ENCODE measurements around the gene MUTYH. TPM values are rescaled to one million over a fixed set of nuclear protein-coding genes. Genes with fewer than 3 reads are reported as not detected.
A peak's percentile ranks its signal among the peaks of the same experiment; 100 is the strongest.
"Not testable (repeated sequence)": the region's sequence is repeated elsewhere in the genome, so short reads cannot be mapped to it uniquely, and the experiment has no call there.

The MUTYH gene
- total RNA-seq, 2 experiments from 2014 or later: 49.2 to 51.8 TPM

DNA sequence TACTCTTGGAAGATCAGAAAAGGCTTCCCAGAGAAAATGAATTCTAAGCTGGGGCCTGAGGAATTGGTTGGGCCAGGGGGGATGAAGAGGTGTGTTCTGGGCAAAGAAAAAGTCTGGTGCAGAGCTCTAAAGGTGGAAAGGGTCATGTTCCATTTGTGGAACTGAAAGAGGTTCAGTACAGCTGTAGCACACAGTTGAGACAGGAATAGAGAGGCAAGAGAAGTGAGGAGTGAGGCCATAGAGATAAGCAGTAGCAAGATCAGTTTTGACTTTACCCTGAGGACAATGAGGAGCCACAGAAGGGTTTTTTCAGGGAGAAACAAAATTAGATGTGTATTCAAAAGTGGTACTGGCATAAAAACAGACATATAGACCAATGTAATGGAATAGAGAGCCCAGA lies 30.3 kb upstream of the MUTYH start:
- Mint-ChIP-seq H3K36me3 (no peaks in the 10 kb centered on the region), H3K27me3 (no peaks in the 10 kb centered on the region), H3K4me3 (no peak overlapping the region), H3K4me1 (ENCODE audit: low read depth) (peaks cover 2% of the 10 kb centered on the region), H3K9me3 (no peaks in the 10 kb centered on the region), H3K27ac (no peak overlapping the region)
- ChIA-PET CTCF (interaction anchor here (0.8 to 1.4 kb wide), 3 partner anchors 10 to 125 kb away, joined by 3 to 8 read pairs (median 4); no protein-coding TSS in a partner anchor), POLR2A (no interaction called here)
- intact Hi-C loops (cut with micrococcal nuclease): no loop called here
- no peak for DNase-seq

DNA sequence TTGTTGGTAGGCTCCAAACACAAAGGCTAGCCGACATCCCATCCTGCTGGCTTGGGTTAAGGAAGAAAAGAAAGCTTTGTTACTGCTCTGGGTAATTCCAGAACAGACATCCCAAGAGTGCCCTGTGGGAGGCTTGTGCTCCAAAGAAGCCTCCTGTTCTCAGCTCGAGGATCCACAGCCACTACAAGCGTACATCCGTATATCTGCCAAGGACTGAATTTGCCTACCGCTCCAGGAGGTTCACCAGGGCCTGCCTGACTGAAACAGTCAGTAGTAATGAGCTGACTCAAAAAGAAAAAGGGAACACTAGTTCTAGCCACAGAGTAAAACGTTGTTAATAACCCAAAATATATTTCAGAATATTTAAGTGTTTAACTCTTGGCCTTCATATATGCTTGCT lies 24.8 kb upstream of the MUTYH start:
- H3K4me1 Mint-ChIP-seq (ENCODE audit: low read depth): peaks cover 6% of the 10 kb centered on the region
- ChIA-PET CTCF (interaction anchor here (0.6 to 1.7 kb wide), 3 partner anchors 126 to 147 kb away, joined by 3 to 5 read pairs (median 4); partner anchors contain the start of gene TESK2), POLR2A (interaction anchor here (0.6 kb wide), 2 partner anchors 19 to 23 kb away, joined by 3 read pairs; no protein-coding TSS in a partner anchor)
- no peaks in the 10 kb centered on the region for H3K27me3 Mint-ChIP-seq
- DNase-seq: no peak
- H3K27ac Mint-ChIP-seq: no peak overlapping the region
- intact Hi-C loops (cut with micrococcal nuclease): no loop called here
- no peak overlapping the region for H3K4me3 Mint-ChIP-seq
- H3K36me3 Mint-ChIP-seq: no peaks in the 10 kb centered on the region
- no peaks in the 10 kb centered on the region for H3K9me3 Mint-ChIP-seq

DNA sequence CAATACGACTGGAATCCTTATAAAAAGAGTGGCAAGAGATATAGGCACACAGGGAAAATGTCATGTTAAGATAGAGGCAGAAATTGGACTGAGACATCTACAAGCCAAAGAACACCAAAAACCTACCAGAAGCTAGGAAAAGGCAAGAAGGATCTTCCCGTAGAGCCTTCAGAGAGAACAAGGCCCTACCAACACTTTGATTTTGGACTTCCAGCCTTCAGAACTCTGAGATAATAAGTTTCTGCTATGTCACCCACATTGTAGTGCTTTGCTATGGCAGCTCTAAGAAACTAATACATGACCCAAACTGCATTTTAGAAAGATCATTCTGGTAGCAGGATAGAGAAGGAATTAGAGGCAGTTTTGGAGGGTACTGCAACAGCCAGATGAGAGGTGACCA lies 24.1 kb upstream of the MUTYH start:
- Mint-ChIP-seq H3K27me3 (no peaks in the 10 kb centered on the region), H3K27ac (no peak overlapping the region), H3K4me1 (ENCODE audit: low read depth) (peaks cover 9% of the 10 kb centered on the region), H3K9me3 (no peaks in the 10 kb centered on the region), H3K36me3 (no peaks in the 10 kb centered on the region), H3K4me3 (no peak overlapping the region)
- ChIA-PET POLR2A (no interaction called here), CTCF (interaction anchor here (0.6 to 2.5 kb wide), 2 partner anchors 129 kb away, joined by 5 to 16 read pairs; no protein-coding TSS in a partner anchor)
- intact Hi-C loops (cut with micrococcal nuclease): no loop called here
- DNase-seq: no peak

DNA sequence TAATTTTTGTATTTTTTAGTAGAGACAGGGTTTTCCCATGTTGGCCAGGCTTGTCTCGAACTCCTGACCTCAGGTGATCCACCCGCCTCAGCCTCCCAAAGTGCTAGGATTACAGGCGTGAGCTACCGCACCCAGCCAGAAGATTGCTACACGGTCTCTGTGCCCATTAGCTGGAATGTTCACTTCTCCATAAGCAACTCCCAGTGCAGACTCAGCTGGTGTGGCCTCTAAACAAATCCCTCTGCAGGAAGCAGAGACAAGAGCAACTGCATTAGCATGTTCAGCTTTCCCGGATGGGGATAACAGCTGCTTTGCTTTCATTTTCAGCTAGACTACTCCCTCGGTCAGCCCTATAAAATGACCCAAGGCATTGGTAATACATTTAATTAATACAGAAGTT lies 20.7 kb upstream of the MUTYH start:
- H3K4me3 Mint-ChIP-seq; H3K27me3 Mint-ChIP-seq; H3K27ac Mint-ChIP-seq; H3K36me3 Mint-ChIP-seq; H3K4me1 Mint-ChIP-seq (ENCODE audit: low read depth); H3K9me3 Mint-ChIP-seq; DNase-seq: not testable (repeated sequence)
- ChIA-PET CTCF (interaction anchor here (0.7 to 5.9 kb wide), 9 partner anchors 9 to 375 kb away, joined by 3 to 237 read pairs (median 7); partner anchors contain the start of genes CCDC163, MMACHC and TESK2), POLR2A (interaction anchor here (1.3 to 1.5 kb wide), 2 partner anchors 130 to 160 kb away, joined by 3 read pairs; partner anchors contain the start of genes PRDX1 and TESK2)
- intact Hi-C loops (cut with micrococcal nuclease): loop anchor here (1.0 kb wide), 2 partner anchors 20 to 132 kb away; no protein-coding TSS in a partner anchor

DNA sequence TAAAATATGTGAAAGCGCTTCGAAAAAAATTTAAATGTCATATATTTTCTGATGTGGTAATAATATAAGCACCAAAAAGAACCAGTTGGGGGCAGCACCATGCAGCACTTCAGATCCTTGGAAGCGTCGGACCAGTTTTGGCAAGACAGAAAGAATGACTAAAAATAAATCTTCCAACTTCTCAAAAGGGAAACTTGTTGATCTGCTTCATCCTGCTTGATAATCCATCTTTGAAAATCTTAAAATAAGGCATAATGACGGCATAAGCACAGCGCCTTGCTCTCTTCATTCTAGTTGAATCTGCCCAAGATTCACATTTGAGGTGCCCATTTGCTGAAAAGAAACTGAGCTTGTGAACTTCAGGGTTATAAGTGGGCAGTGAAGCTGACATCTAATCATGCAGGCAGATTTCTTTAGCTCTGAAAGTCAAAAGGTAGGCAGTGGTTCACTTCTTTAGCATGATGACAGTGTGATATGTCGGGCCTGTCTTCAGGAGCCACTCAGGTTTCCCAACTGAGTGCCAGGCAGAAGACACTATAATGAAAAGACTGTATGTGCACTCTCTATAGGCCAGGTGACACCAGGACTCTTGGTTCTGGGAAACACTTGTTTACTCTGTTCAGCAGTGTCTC lies 19.8 kb upstream of the MUTYH start:
- Mint-ChIP-seq H3K36me3 (no peaks in the 10 kb centered on the region), H3K4me1 (ENCODE audit: low read depth) (peaks cover 9% of the 10 kb centered on the region), H3K27ac (no peak overlapping the region), H3K4me3 (no peak overlapping the region), H3K9me3 (no peaks in the 10 kb centered on the region), H3K27me3 (no peaks in the 10 kb centered on the region)
- intact Hi-C loops (cut with micrococcal nuclease): loop anchor here (1.0 to 2.0 kb wide), 3 partner anchors 19 to 211 kb away; no protein-coding TSS in a partner anchor
- CTCF ChIA-PET: interaction anchor here (0.6 to 5.9 kb wide), 18 partner anchors 10 to 642 kb away, joined by 3 to 237 read pairs (median 4); partner anchors contain the start of genes CCDC163, MMACHC and TESK2
- POLR2A ChIA-PET: interaction anchor here (1.5 kb wide), 1 partner anchor 161 kb away, joined by 3 read pairs; the partner anchor contains the start of gene PRDX1
- peak; percentile 68 for DNase-seq

DNA sequence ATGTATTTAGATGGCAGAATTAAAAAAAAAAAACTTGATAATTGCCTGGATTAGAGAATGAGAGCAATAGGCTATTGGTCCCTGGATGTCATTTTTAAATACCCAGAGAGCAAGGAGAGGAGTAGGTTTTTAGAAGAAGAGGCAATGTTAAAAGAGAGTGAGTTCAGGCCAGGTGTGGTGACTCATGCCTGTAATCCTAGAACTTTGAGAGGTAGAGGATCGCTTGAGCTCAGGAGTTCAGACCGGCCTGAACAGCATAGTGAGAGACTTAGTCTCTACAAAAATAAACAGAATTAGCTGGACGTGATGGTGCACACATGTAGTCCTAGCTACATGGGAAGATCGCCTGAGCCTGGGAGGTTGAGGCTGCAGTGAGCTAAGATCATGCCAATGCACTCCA lies 15.9 kb upstream of the MUTYH start:
- intact Hi-C loops (cut with micrococcal nuclease): no loop called here
- POLR2A ChIA-PET: interaction anchor here (0.9 kb wide), 1 partner anchor 143 kb away, joined by 3 read pairs; no protein-coding TSS in a partner anchor
- peaks cover 6% of the 10 kb centered on the region for H3K4me1 Mint-ChIP-seq (ENCODE audit: low read depth)

DNA sequence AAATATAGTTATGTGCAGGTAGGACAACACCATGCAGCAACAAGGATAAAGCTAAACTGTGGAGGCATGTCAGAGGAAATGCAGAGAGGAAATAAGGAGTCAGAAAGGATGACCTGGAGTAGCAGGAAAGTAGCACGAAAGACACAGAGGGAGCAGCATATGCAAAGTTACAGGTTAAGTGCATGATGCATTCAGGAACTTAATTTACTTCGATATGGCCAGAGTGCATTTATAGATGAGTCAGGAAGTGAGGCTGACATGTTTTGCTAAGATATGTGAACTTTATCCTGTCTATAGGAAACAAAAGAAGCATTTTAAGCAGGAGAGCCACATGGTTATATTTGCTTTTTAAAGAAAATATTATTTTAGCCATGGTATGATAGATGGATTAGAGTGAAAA lies 15.4 kb upstream of the MUTYH start:
- ChIA-PET CTCF (interaction anchor here (1.2 to 5.9 kb wide), 3 partner anchors 136 to 215 kb away, joined by 7 to 237 read pairs (median 9); partner anchors contain the start of gene TESK2), POLR2A (no interaction called here)
- H3K4me1 Mint-ChIP-seq (ENCODE audit: low read depth): peaks cover 6% of the 10 kb centered on the region
- H3K27me3 Mint-ChIP-seq: no peaks in the 10 kb centered on the region
- DNase-seq: no peak
- no peak overlapping the region for H3K27ac Mint-ChIP-seq
- H3K4me3 Mint-ChIP-seq: no peak overlapping the region
- intact Hi-C loops (cut with micrococcal nuclease): no loop called here
- H3K36me3 Mint-ChIP-seq: no peaks in the 10 kb centered on the region
- no peaks in the 10 kb centered on the region for H3K9me3 Mint-ChIP-seq

More for the DNA sequence above, 15.9 kb upstream of the MUTYH start:
- CTCF ChIA-PET: interaction anchor here (0.9 to 5.9 kb wide), 4 partner anchors 16 to 214 kb away, joined by 3 to 237 read pairs (median 6); partner anchors contain the start of genes MUTYH, TESK2 and TOE1
- no peaks in the 10 kb centered on the region for H3K27me3 Mint-ChIP-seq
- H3K4me3 Mint-ChIP-seq: no peak overlapping the region
- no peaks in the 10 kb centered on the region for H3K36me3 Mint-ChIP-seq
- no peak overlapping the region for H3K27ac Mint-ChIP-seq
- no peak for DNase-seq
- H3K9me3 Mint-ChIP-seq: no peaks in the 10 kb centered on the region

DNA sequence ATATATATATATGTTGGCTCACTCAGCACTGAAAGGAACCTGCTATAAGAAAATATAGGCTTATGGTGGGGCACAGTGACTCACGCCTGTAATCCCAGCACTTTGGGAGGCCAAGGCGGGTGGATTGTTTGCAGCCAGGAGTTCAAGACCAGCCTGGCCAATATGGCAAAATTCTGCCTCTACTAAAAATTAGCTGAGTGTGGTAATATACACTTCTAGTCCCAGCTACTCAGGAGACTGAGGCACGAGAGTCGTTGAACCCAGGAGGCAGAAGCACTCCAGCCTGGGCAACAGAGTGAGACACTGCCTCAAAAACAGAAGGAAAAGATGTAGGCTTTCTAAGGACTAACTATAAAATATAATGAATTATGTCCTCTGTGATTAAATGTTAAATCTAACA lies 14.6 kb upstream of the MUTYH start:
- H3K9me3 Mint-ChIP-seq: no peaks in the 10 kb centered on the region
- CTCF ChIA-PET: interaction anchor here (1.2 to 2.2 kb wide), 2 partner anchors 138 to 216 kb away, joined by 7 to 9 read pairs; no protein-coding TSS in a partner anchor
- H3K36me3 Mint-ChIP-seq: no peaks in the 10 kb centered on the region
- no peaks in the 10 kb centered on the region for H3K27me3 Mint-ChIP-seq
- no peak overlapping the region for H3K4me3 Mint-ChIP-seq
- intact Hi-C loops (cut with micrococcal nuclease): no loop called here
- DNase-seq: no peak
- POLR2A ChIA-PET: no interaction called here
- no peak overlapping the region for H3K27ac Mint-ChIP-seq
- H3K4me1 Mint-ChIP-seq (ENCODE audit: low read depth): peaks cover under 1% of the 10 kb centered on the region

DNA sequence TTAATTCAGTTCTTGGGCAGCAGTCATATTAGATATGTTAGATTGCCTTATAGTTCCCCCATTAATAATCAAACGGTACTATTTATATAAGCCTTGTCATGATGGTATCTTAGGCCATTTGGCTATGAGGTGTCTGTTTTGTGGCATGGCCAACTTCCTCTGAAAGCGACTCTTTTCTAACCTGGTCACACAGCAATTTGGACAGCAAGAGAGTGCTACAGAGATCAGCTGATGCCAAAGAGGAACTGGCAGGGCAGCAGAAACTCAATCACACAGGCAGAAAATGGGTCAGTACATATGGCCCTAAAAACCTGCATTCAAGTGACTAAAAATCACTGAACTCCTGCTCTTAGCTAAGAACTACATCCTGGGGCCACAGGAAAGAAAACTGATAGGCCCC lies 13.4 kb upstream of the MUTYH start:
- intact Hi-C loops (cut with micrococcal nuclease): no loop called here
- POLR2A ChIA-PET: interaction anchor here (1.1 kb wide), 1 partner anchor 13 kb away, joined by 3 read pairs; the partner anchor contains the start of gene MUTYH
- no peak for DNase-seq
- Mint-ChIP-seq H3K4me3 (no peak overlapping the region), H3K27me3 (no peaks in the 10 kb centered on the region), H3K36me3 (no peaks in the 10 kb centered on the region), H3K9me3 (no peaks in the 10 kb centered on the region), H3K27ac (no peak overlapping the region), H3K4me1 (ENCODE audit: low read depth) (peaks cover 2% of the 10 kb centered on the region)
- CTCF ChIA-PET: interaction anchor here (1.5 kb wide), 1 partner anchor 140 kb away, joined by 5 read pairs; no protein-coding TSS in a partner anchor

DNA sequence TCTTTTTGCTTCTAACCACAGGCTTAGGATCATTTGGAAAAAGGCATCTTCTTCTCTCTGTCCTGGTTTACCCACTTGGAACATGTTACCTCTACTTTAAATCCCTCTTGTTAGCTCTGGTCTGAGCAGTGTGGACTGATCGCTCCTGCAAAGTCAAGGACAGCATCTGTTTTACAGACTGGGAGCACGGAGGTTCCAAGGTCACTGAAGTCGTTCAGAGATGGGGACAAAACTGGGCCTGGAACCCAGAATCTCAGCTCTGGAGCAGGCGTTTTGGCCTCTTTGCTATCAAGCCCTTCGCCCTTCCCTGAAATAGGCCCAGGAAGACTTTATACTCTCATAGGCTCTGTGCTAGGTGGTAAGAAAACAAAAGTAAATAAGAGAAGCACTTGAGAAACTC lies 11.3 kb upstream of the MUTYH start:
- Mint-ChIP-seq H3K27ac (no peak overlapping the region), H3K9me3 (no peaks in the 10 kb centered on the region), H3K36me3 (no peaks in the 10 kb centered on the region), H3K27me3 (no peaks in the 10 kb centered on the region), H3K4me1 (ENCODE audit: low read depth) (peaks cover 2% of the 10 kb centered on the region), H3K4me3 (no peak overlapping the region)
- intact Hi-C loops (cut with micrococcal nuclease): no loop called here
- POLR2A ChIA-PET: no interaction called here
- DNase-seq: no peak
- CTCF ChIA-PET: interaction anchor here (0.6 to 1.3 kb wide), 3 partner anchors 51 to 161 kb away, joined by 3 read pairs; no protein-coding TSS in a partner anchor

DNA sequence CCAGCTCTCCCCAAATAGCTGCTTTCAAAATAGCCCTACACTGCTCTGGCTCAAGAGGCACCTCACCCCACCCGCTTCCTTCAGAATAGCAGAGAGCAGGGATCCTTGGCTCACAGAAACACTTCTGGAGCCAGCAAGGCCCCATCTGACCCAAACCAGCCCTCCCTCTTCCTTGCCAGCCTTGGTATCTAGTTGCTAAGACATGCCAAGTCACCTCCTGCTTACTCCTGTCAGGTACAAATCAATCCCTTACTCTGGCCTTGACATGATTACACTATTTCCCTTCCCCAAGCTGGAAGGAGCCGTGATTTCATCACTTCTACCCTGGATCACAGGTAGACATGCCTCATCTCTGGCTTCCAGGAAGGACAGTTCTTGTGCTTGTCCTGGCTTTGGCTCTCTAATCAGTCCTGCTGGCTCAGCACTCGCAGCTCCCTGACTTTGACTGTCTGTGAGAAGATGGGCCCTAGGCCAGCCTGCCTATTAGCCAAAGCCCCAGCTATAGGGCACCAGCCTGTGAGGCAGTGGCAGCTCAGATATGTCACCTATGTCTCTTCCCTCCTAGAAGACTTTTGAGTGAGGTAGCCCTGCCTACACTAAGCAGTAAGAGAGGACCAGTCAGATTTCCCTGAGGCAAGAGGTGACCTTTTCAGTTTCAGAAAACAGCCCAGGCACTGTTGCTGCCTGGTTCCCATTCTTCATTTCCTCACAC lies 8.9 kb upstream of the MUTYH start:
- POLR2A ChIA-PET: interaction anchor here (1.4 to 4.3 kb wide), 3 partner anchors 9 to 173 kb away, joined by 5 to 27 read pairs (median 5); partner anchors contain the start of genes MUTYH, PRDX1 and TOE1
- intact Hi-C loops (cut with micrococcal nuclease): no loop called here
- Mint-ChIP-seq H3K27ac (no peak overlapping the region), H3K4me1 (ENCODE audit: low read depth) (peaks cover 7% of the 10 kb centered on the region), H3K9me3 (no peaks in the 10 kb centered on the region), H3K4me3 (no peak overlapping the region), H3K27me3 (no peaks in the 10 kb centered on the region), H3K36me3 (peaks cover 15% of the 10 kb centered on the region)
- DNase-seq: no peak
- CTCF ChIA-PET: interaction anchor here (2.9 to 3.0 kb wide), 2 partner anchors 10 to 144 kb away, joined by 15 to 22 read pairs; no protein-coding TSS in a partner anchor
